ENCODE results near the gene CHMP2A. TPM values are rescaled to one million over a fixed set of nuclear protein-coding genes. Genes with fewer than 3 reads are reported as not detected.
A peak's percentile ranks its signal among the peaks of the same experiment; 100 is the strongest.
"Not testable (repeated sequence)": the region's sequence is repeated elsewhere in the genome, so short reads cannot be mapped to it uniquely, and the experiment has no call there.

CHMP2A gene
- total RNA-seq, 1 experiment from 2014 or later = 71.9 TPM

GRCh38 chr19:58544591-58545285, 10.2 kb downstream of the CHMP2A start:
- in situ Hi-C loops (cut with HindIII; ENCODE audit: low sequenced_read_pairs) = no loop called here
- DNase-seq (ENCODE audit: low spot score) = no peak

GRCh38 chr19:58543826-58544590, 10.9 kb downstream of the CHMP2A start, which contains the start of gene TRIM28:
Gene TRIM28 (plus strand): TSS chr19:58544064. CDS start chr19:58544758, 694 bp downstream.
- DNase-seq (ENCODE audit: low spot score) = peak; percentile 98
- in situ Hi-C loops (cut with HindIII; ENCODE audit: low sequenced_read_pairs) = no loop called here

GRCh38 chr19:58542641-58543372, 12.1 kb downstream of the CHMP2A start:
- in situ Hi-C loops (cut with HindIII; ENCODE audit: low sequenced_read_pairs); DNase-seq (ENCODE audit: low spot score): not testable (repeated sequence)

- in situ Hi-C loops (cut with HindIII; ENCODE audit: low sequenced_read_pairs); DNase-seq (ENCODE audit: low spot score): not testable (repeated sequence)
These were observed 15.7 kb downstream of the CHMP2A start for GRCh38 chr19:58539169-58539559.

GRCh38 chr19:58538257-58539168, 16.4 kb downstream of the CHMP2A start:
- in situ Hi-C loops (cut with HindIII; ENCODE audit: low sequenced_read_pairs) = no loop called here
- no peak for DNase-seq (ENCODE audit: low spot score)

- DNase-seq (ENCODE audit: low spot score) = no peak
- in situ Hi-C loops (cut with HindIII; ENCODE audit: low sequenced_read_pairs) = no loop called here
These were observed 17.8 kb downstream of the CHMP2A start for GRCh38 chr19:58536852-58537798.

GRCh38 chr19:58535857-58536256, 19.0 kb downstream of the CHMP2A start:
- DNase-seq (ENCODE audit: low spot score) = no peak
- in situ Hi-C loops (cut with HindIII; ENCODE audit: low sequenced_read_pairs) = no loop called here

- in situ Hi-C loops (cut with HindIII; ENCODE audit: low sequenced_read_pairs) = no loop called here
- DNase-seq (ENCODE audit: low spot score) = no peak
These were observed 23.7 kb downstream of the CHMP2A start for GRCh38 chr19:58531034-58531840.

GRCh38 chr19:58529405-58529804, 25.5 kb downstream of the CHMP2A start:
- no peak for DNase-seq (ENCODE audit: low spot score)
- in situ Hi-C loops (cut with HindIII; ENCODE audit: low sequenced_read_pairs) = no loop called here

- no peak for DNase-seq (ENCODE audit: low spot score)
These were observed 32.2 kb downstream of the CHMP2A start for GRCh38 chr19:58522709-58523108.

GRCh38 chr19:58521651-58522050, 33.3 kb downstream of the CHMP2A start:
- DNase-seq (ENCODE audit: low spot score) = no peak
- in situ Hi-C loops (cut with HindIII; ENCODE audit: low sequenced_read_pairs) = no loop called here

More at GRCh38 chr19:58522709-58523108, 32.2 kb downstream of the CHMP2A start:
- in situ Hi-C loops (cut with HindIII; ENCODE audit: low sequenced_read_pairs) = no loop called here

GRCh38 chr19:58520257-58520599, 34.7 kb downstream of the CHMP2A start:
- in situ Hi-C loops (cut with HindIII; ENCODE audit: low sequenced_read_pairs) = no loop called here
- no peak for DNase-seq (ENCODE audit: low spot score)

- peak; percentile 96 for DNase-seq (ENCODE audit: low spot score)
- in situ Hi-C loops (cut with HindIII; ENCODE audit: low sequenced_read_pairs) = no loop called here
These were observed 35.3 kb downstream of the CHMP2A start, which contains the start of gene ZBTB45 for GRCh38 chr19:58519355-58520256. Gene ZBTB45 (minus strand): TSS chr19:58519810. CDS start chr19:58517673, 2,137 bp downstream.

GRCh38 chr19:58519087-58519354, 35.9 kb downstream of the CHMP2A start:
- peak; percentile 56 for DNase-seq (ENCODE audit: low spot score)
- in situ Hi-C loops (cut with HindIII; ENCODE audit: low sequenced_read_pairs) = no loop called here

GRCh38 chr19:58518256-58519086, 36.4 kb downstream of the CHMP2A start:
- in situ Hi-C loops (cut with HindIII; ENCODE audit: low sequenced_read_pairs) = no loop called here
- DNase-seq (ENCODE audit: low spot score) = no peak
